ENCODE measurements around the gene ECT2L. TPM values are rescaled to one million over a fixed set of nuclear protein-coding genes. Genes with fewer than 3 reads are reported as not detected.
A peak's percentile ranks its signal among the peaks of the same experiment; 100 is the strongest.

The ECT2L gene, protein sequence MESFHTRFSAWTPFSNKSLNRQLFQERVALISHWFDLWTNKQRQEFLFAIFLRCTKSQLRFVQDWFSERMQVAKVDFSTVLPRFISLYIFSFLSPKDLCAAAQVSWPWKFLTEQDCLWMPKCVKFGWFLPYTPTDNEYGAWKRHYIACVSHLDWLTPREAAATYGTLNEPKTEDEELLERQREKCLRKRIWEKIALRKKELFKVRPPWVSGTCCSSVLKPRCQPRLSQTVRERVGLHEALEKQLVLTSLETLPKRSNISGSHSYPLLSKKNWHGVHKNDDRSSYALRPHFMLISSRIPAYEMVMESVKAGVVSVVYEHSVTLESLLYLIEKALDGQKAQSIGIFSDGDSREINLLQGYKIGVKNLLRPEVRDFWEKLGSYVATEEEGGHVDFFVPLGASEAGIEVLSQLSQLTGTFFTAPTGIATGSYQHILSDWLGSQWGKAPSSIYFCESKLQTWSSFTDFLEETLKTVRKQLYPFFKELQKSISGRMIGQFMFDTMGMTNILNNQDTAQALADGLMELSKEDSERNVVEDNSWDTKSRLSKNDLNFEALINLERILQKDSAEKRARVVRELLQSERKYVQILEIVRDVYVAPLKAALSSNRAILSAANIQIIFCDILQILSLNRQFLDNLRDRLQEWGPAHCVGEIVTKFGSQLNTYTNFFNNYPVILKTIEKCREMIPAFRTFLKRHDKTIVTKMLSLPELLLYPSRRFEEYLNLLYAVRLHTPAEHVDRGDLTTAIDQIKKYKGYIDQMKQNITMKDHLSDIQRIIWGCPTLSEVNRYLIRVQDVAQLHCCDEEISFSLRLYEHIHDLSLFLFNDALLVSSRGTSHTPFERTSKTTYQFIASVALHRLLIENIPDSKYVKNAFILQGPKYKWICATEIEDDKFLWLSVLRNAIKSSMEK
- total RNA-seq: not detected in 2 replicates
- long read RNA-seq, partial matches to known transcripts: 0 of 1 reads
- long read RNA-seq, other reads (novel, unspliced or antisense): 1 of 1 reads

GRCh38 chr6:138795809-138796603, at the start of gene ECT2L:
ECT2L (plus strand) TSS chr6:138796087; CDS start chr6:138813275, 17,188 bp downstream.
- DNase-seq (ENCODE audit: low spot score, unreplicated experiment): peak; percentile 40
- Mint-ChIP-seq H3K9me3 (ENCODE audit: low read depth) (no peaks in the 10 kb centered on the region), H3K4me3 (ENCODE audit: low read depth) (peak within 1 kb of the TSS; percentile 64), H3K27me3 (peaks cover 30% of the 10 kb centered on the region), H3K27ac (no peak within 1 kb of the TSS), H3K4me1 (ENCODE audit: low read depth) (peaks cover 3% of the 10 kb centered on the region), H3K36me3 (ENCODE audit: insufficient read depth) (peaks cover 3% of the 10 kb centered on the region)
- no peak for TF ChIP-seq CTCF (IDR thresholded peaks at IDR 0.05; ENCODE audit: unreplicated experiment)

- no peaks in the 10 kb centered on the region for H3K36me3 Mint-ChIP-seq (ENCODE audit: insufficient read depth)
Observed at GRCh38 chr6:138752017-138752416, 43.9 kb upstream of the ECT2L start.

DNA sequence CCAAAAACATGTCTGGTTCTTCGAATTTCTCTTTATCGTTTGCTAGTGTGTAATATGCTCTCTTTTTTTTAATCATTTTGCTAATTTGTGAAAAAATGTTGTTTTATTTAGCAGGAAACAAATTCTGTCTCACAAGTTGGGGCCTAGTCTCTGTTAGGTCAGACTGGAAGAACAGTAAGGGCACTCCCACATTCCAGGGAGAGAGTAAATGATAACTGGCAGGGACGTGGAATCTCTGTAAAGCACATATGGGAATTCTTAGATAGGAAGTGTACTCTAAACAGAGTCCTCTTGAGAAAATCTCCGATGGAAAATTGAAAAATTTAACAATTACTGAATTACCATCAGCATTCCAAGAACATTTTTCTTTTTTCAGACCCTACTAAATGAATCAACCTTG, 38.8 kb upstream of the ECT2L start:
- Mint-ChIP-seq H3K9me3 (ENCODE audit: low read depth) (no peaks in the 10 kb centered on the region), H3K27ac (no peak overlapping the region), H3K27me3 (no peaks in the 10 kb centered on the region), H3K36me3 (ENCODE audit: insufficient read depth) (no peaks in the 10 kb centered on the region), H3K4me3 (ENCODE audit: low read depth) (no peak overlapping the region), H3K4me1 (ENCODE audit: low read depth) (no peaks in the 10 kb centered on the region)
- TF ChIP-seq CTCF (IDR thresholded peaks at IDR 0.05; ENCODE audit: unreplicated experiment): no peak
- DNase-seq (ENCODE audit: low spot score, unreplicated experiment): no peak

More at GRCh38 chr6:138752017-138752416, 43.9 kb upstream of the ECT2L start:
- peak; percentile 46 for TF ChIP-seq CTCF (IDR thresholded peaks at IDR 0.05; ENCODE audit: unreplicated experiment)
- no peak overlapping the region for H3K27ac Mint-ChIP-seq
- H3K9me3 Mint-ChIP-seq (ENCODE audit: low read depth): no peaks in the 10 kb centered on the region
- no peaks in the 10 kb centered on the region for H3K27me3 Mint-ChIP-seq
- no peaks in the 10 kb centered on the region for H3K4me1 Mint-ChIP-seq (ENCODE audit: low read depth)
- DNase-seq (ENCODE audit: low spot score, unreplicated experiment): no peak
- no peak overlapping the region for H3K4me3 Mint-ChIP-seq (ENCODE audit: low read depth)

DNA sequence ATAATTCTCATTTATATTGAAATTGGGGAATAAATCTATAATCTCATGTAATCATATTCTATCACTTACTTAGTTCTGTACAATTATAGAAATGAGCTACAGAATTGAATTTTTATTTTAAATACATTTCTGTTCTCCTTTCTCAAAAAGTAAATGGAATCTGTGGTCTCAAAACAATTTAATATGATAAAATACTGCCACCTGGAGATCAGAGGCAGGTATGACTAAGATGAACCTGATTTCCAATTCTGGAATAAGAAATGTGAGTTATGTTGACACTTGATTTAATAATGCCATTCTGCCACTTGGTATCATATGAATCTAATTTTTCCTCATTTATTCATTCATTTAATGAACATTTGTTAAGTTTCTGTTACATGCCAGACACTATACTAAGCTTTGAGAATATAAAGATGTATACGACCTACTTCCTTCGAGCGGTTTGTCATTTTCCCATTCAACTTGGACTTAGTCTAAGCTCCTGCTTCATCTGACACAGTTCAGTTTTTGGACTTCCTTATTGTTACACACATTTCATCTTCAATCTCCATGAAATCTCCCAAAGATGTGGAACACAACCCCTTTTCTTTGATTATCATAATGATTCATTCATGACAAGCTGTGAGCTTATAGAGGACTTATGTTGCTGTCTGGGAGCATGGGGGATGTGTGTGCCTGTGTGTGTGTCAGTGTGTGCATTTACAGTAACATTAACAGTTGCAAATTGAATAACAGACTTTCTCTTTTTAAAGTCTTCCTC, 29.8 kb upstream of the ECT2L start:
- Mint-ChIP-seq H3K4me1 (ENCODE audit: low read depth) (no peaks in the 10 kb centered on the region), H3K36me3 (ENCODE audit: insufficient read depth) (no peaks in the 10 kb centered on the region), H3K9me3 (ENCODE audit: low read depth) (no peaks in the 10 kb centered on the region), H3K4me3 (ENCODE audit: low read depth) (no peak overlapping the region), H3K27ac (no peak overlapping the region), H3K27me3 (no peaks in the 10 kb centered on the region)
- TF ChIP-seq CTCF (IDR thresholded peaks at IDR 0.05; ENCODE audit: unreplicated experiment): peak; percentile 78
- DNase-seq (ENCODE audit: low spot score, unreplicated experiment): no peak

Data from progenitor cell of endocrine pancreas (in vitro differentiated cells).